ENCODE results near the gene ANXA4. TPM values are rescaled to one million over a fixed set of nuclear protein-coding genes. Genes with fewer than 3 reads are reported as not detected.

ANXA4 gene
- total RNA-seq, 1 donor from 2014 or later, result 58.3 TPM

DNA sequence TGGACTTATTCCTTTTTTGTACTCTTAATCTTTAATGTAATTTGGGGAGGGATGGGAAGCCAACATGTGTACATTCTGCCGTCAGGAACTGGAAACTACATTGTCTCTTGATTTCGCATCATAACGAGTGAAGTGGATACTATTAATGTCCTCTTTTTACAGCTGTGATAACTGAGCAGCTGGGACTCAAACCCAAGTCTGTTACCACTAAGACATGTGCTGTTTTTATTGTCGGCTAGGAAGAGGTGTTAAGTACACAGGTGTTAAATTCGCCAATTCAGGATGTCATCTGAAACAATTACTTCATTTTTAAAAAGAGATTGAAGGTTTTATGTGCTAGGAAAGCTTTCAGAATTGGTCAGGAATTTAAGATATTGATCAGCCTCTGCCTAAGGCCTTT, 94.4 kb downstream of the ANXA4 start:
- no peak for DNase-seq (ENCODE audit: low spot score)

DNA sequence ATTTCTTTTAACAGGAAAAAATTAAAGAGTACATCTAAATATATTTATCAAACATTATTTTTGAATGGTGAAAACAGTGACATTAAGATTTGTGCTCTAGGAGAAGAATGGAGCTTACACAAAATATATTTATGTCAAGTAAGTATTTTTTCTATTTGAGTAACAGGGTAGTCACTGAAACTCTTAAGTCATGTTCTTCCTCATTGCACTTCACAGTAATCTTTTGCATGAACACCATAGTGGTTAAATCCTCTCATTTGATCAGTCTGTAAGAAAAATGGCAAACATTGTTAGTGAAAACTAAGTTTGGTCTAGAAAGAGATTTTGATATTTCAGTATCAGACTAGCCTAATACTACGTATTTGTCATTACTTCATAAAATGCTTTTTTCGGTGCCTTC, 95.6 kb downstream of the ANXA4 start:
- DNase-seq (ENCODE audit: low spot score), result no peak

- no peak for DNase-seq (ENCODE audit: low spot score)
These were observed 102.1 kb downstream of the ANXA4 start for GRCh38 chr2:69843993-69844392.

DNA sequence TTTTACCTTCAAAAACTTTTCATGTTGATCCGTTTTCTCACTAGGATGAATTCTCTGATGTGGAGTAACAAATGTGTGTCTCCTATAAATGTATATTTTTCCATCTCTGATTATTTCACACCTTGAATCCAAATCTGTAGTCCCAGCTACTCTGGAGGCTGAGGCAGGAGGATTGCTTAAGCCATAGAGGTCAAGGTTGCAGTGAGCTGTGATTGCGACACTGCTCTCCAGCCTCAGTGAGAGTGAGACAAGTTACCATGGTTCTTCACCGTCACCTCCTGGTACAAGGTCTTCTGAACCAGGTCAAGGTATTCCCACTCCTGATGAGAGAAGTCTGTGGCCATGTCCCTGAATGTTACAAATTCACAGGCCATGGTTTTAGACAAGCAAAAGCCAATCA, 102.6 kb downstream of the ANXA4 start:
- no peak for DNase-seq (ENCODE audit: low spot score)

DNA sequence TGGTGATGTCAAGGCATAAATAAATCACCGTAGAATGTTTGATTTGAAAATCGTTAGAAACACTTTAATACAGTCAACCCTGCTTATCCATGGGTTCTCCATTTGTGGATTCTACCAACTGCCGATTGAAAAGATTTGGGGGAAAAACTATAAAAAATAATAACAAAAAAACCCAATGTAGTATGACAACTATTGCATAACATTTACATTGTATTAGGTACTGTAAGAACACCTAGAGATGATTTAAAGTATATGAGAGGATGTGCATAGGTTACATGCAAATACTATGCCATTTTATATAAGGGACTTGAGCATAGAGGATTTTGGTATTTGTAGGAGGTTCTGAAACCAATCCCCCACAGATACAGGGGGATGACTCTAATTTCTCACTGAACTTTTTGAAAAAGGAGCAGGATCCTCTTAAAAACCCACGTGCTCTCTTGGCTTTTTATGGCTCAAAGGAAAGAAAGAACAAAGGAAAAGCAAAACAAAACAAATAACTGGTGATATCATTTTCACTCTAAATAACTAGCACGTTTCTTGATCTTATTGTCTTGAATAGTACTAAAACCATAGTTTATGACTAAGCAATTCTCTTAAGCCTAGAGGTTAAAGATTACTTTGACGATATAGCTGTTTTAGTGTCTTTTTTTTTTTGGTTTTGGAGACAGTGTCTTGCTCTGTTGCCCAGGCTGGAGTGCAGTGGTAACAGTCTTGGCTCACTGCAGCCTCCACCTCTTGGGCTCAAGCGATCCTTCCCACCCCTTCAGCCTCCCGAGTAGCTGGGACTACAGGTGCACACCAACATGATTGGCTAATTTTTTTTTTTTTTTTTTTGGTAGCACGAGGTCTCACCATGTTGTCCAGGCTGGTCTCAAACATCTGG, 104.5 kb downstream of the ANXA4 start:
- DNase-seq (ENCODE audit: low spot score), result no peak

GRCh38 chr2:69847068-69847828, 105.3 kb downstream of the ANXA4 start:
- DNase-seq (ENCODE audit: low spot score), result no peak

GRCh38 chr2:69848186-69848790, 106.4 kb downstream of the ANXA4 start:
- DNase-seq (ENCODE audit: low spot score), result no peak

DNA sequence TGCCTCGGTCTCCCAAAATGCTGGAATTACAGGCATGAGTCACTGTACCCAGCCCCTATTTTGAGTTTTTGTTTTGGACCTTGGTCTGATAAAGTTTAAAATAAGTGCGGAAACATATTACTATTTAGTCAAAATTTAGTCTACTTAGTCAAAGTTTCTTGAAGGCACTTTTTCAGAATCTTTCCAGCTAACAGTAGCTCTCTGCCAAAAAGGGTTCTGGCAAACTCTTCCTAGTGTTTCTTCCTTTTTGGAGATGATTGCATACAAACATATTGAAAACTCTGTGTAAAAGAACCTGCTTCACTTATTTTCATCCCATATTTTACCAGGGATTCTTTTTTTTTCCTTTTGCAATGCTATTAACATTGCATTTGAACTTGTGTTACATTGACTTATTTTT, 116.3 kb downstream of the ANXA4 start:
- DNase-seq (ENCODE audit: low spot score), result no peak

DNA sequence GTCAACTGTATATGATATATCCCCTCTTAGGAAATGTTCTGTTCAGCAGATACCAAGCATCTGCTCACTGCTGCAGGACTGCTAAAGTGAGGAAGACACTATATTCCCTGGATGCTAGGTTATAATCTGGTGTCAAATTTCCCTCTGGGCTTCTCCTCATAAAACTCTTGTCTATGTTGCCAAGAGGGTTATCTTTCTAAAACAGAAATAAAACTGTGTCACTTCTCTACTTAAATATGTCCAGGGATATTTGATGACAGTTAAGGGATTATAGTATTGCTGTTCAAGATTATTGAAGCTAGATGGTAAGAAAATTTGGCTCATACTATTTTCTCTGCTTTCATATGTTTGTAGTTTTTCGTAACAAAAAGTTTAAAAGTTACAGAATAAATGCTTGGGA, 121.4 kb downstream of the ANXA4 start:
- DNase-seq (ENCODE audit: low spot score), result no peak

Other genes with a start within 250 kb of the ANXA4 start
- gene AAK1, start 98.4 kb upstream of the ANXA4 start, total RNA-seq, result 73.6 TPM
- gene GMCL1, start 87.5 kb downstream of the ANXA4 start, total RNA-seq, result 26.5 TPM
- 54.2 TPM for gene SNRNP27, start 151.8 kb downstream of the ANXA4 start, total RNA-seq
- gene MXD1, start 173.0 kb downstream of the ANXA4 start, total RNA-seq, result 35.1 TPM
- gene ASPRV1, start 219.5 kb downstream of the ANXA4 start, total RNA-seq, result 1.1 TPM

All from mesenteric fat pad (tissue), 1 donor.